HepG2 (cell line): Measurements from ENCODE around the gene TAC3. TPM values are rescaled to one million over a fixed set of nuclear protein-coding genes. Genes with fewer than 3 reads are reported as not detected.

Source experiments
- ATAC-seq: fragments of 200-7000 bp; cut with Tn5 transposase; 3 replicates; pipeline ENCODE4 v1.9.1; 2020; ENCODE audit warnings: mild to moderate bottlenecking, moderate library complexity
- BruUV-seq: library from RNA; stranded (reverse); fragments of 400-500 nt; replicated peaks from 2 replicates; lab custom pipeline; 2021; lab: Mats Ljungman, UMichigan
- CTCF ChIA-PET: fragments of 300-600 bp; formaldehyde crosslinking; extraction: SDS; loops from one replicate; lab custom pipeline; 2021; ENCODE audit warnings: low total read pairs, inconsistent platforms, low intra/inter-chr PET ratio; lab: Yijun Ruan, JAX
- POLR2A ChIA-PET: fragments of 350-600 bp; sonication (Branson Sonifier 250); formaldehyde crosslinking; loops from one replicate; lab custom pipeline; 2020; ENCODE audit warnings: antibody characterized with exemption, inconsistent platforms; lab: Yijun Ruan, JAX
- DNase-seq: peaks from one replicate; pipeline ENCODE4 v3.0.0-alpha.2; 2015; ENCODE audit warnings: low spot score
- FAIRE-seq: peaks from 3 replicates; lab custom pipeline; 2011; peaks lifted over from hg19 to GRCh38; lab: Jason Lieb, UNC
- H2AFZ ChIP-seq: one replicate; pipeline ENCODE4 v1.6.1; 2011; ENCODE audit warnings: low read length, inconsistent platforms
- H3K27ac ChIP-seq: fragments of 300-600 bp; 3 replicates; pipeline ENCODE4 v1.8.0; 2011; ENCODE audit warnings: mixed run types, mild to moderate bottlenecking, mixed read lengths, low read length, inconsistent platforms; ENCODE audit not compliant: insufficient read depth; ENCODE audit errors: extremely low read length
- H3K27me3 ChIP-seq, 2 experiments: fragments of 200-600 bp in 1 of 2; 2 replicates in 1 of 2; 3 replicates in 1 of 2; pipeline versions ENCODE4 v1.6.0 to v1.8.0; 2011; ENCODE audit warnings: low read length in 2 of 2, mild to moderate bottlenecking in 2 of 2, moderate library complexity in 2 of 2, inconsistent platforms in 1 of 2; ENCODE audit not compliant: insufficient read depth in 2 of 2, control insufficient read depth in 1 of 2
- H3K36me3 ChIP-seq, 2 experiments: fragments of 200-600 bp in 1 of 2; replicated peaks in 1 of 2; 2 replicates in 1 of 2; 3 replicates in 1 of 2; pipeline versions ENCODE4 v1.5.1 to v1.8.0; 2011; ENCODE audit warnings: low read length in 2 of 2, inconsistent platforms in 1 of 2; ENCODE audit not compliant: insufficient read depth in 2 of 2, control insufficient read depth in 1 of 2
- H3K4me1 ChIP-seq: 2 replicates; pipeline ENCODE4 v1.5.1; 2012; ENCODE audit warnings: low read length, inconsistent platforms; ENCODE audit not compliant: insufficient read depth
- H3K4me2 ChIP-seq: 2 replicates; pipeline ENCODE4 v1.6.0; 2011; ENCODE audit warnings: low read depth, low read length, inconsistent platforms
- H3K4me3 ChIP-seq, 3 experiments: fragments of 200-600 bp in 1 of 3; sonication (generic), shearing (Covaris generic) in 1 of 3; replicated peaks in 1 of 3; 2 replicates each; pipeline ENCODE4 v1.5.1; 2011 to 2016; ENCODE audit warnings: low read length in 3 of 3, inconsistent platforms in 2 of 3, low read depth in 2 of 3, mild to moderate bottlenecking in 2 of 3, control low read depth in 1 of 3, mixed read lengths in 1 of 3; ENCODE audit not compliant: insufficient read depth in 1 of 3
- H3K79me2 ChIP-seq: one replicate; pipeline ENCODE4 v1.6.1; 2011; ENCODE audit warnings: low read length, inconsistent platforms; ENCODE audit not compliant: insufficient read depth
- H3K9ac ChIP-seq: 2 replicates; pipeline ENCODE4 v1.6.0; 2011; ENCODE audit warnings: mild to moderate bottlenecking, low read depth, low read length, inconsistent platforms; ENCODE audit not compliant: insufficient read depth
- H3K9me3 ChIP-seq: 2 replicates; pipeline ENCODE4 v1.5.1; 2012; ENCODE audit warnings: mild to moderate bottlenecking, low read length
- H4K20me1 ChIP-seq: 2 replicates; pipeline ENCODE4 v1.6.0; 2011; ENCODE audit warnings: inconsistent platforms, mild to moderate bottlenecking, low read length, moderate library complexity; ENCODE audit not compliant: insufficient read depth
- CTCF ChIP-seq: sonication (generic); formaldehyde crosslinking; IDR thresholded peaks from 2 replicates; pipeline ENCODE4 v1.5.0; 2020; ENCODE audit warnings: mild to moderate bottlenecking, missing genetic modification reagents, moderate library complexity
- E2F1 ChIP-seq: sonication (generic); formaldehyde crosslinking; IDR thresholded peaks from 2 replicates; pipeline ENCODE4 v1.5.0; 2020; ENCODE audit warnings: missing genetic modification reagents
- HCFC1 ChIP-seq: fragments of 150-350 bp; IDR thresholded peaks from 2 replicates; pipeline ENCODE4 v1.6.1; 2014; ENCODE audit warnings: low read depth, low read length
- HMGXB4 ChIP-seq, 2 experiments: sonication (generic) in 1 of 2; formaldehyde crosslinking in 1 of 2; IDR thresholded peaks; 2 replicates each; pipeline versions ENCODE4 v1.4.0 to v1.6.1; 2018 to 2020; ENCODE audit warnings: missing genetic modification reagents in 2 of 2, borderline replicate concordance in 1 of 2, low read depth in 1 of 2, mild to moderate bottlenecking in 1 of 2, missing biosample characterization in 1 of 2
- LCORL ChIP-seq, 2 experiments: fragments of 450-650 bp in 1 of 2; sonication (generic) in 1 of 2; formaldehyde crosslinking in 1 of 2; IDR thresholded peaks; 2 replicates each; pipeline versions ENCODE4 v1.5.0 to v1.6.1; 2017 to 2020; ENCODE audit warnings: antibody characterized with exemption in 1 of 2, missing genetic modification reagents in 1 of 2
- PCBP2 ChIP-seq: fragments of 200-400 bp; formaldehyde crosslinking; optimal IDR thresholded peaks from 2 replicates; pipeline ENCODE3; 2018; ENCODE audit warnings: low read length, low read depth; ENCODE audit not compliant: poor library complexity, severe bottlenecking
- RAD21 ChIP-seq: fragments of 450-650 bp; formaldehyde crosslinking; IDR thresholded peaks from 2 replicates; pipeline ENCODE4 v1.5.0; 2020; ENCODE audit warnings: mild to moderate bottlenecking
- SIX4 ChIP-seq: sonication (generic); formaldehyde crosslinking; IDR thresholded peaks from 2 replicates; pipeline ENCODE4 v1.4.0; 2020; ENCODE audit warnings: missing genetic modification reagents
- SMC3 ChIP-seq: IDR thresholded peaks from 2 replicates; pipeline ENCODE4 v1.6.1; 2011; ENCODE audit warnings: low read length, improper control_type of control experiment
- STAG1 ChIP-seq: sonication (generic); formaldehyde crosslinking; IDR thresholded peaks from 2 replicates; pipeline ENCODE4 v1.4.0; 2020; ENCODE audit warnings: missing genetic modification reagents
- STAT5B ChIP-seq: sonication (generic); formaldehyde crosslinking; IDR thresholded peaks from 2 replicates; pipeline ENCODE4 v1.4.0; 2020; ENCODE audit warnings: missing genetic modification reagents
- ZKSCAN1 ChIP-seq: fragments of 150-350 bp; IDR thresholded peaks from 2 replicates; pipeline ENCODE4 v1.6.1; 2014; ENCODE audit warnings: low read length
- ZNF274 ChIP-seq: sonication (generic); formaldehyde crosslinking; IDR thresholded peaks from 2 replicates; pipeline ENCODE4 v1.5.1; 2020; ENCODE audit warnings: mild to moderate bottlenecking, missing genetic modification reagents
- ZNF329 ChIP-seq: sonication (generic); formaldehyde crosslinking; IDR thresholded peaks from 2 replicates; pipeline ENCODE4 v1.9.0; 2021; ENCODE audit warnings: low read depth, mild to moderate bottlenecking, missing genetic modification reagents
- ZNF550 ChIP-seq: sonication (generic); formaldehyde crosslinking; IDR thresholded peaks from 2 replicates; pipeline ENCODE4 v1.4.0; 2020; ENCODE audit warnings: mild to moderate bottlenecking, missing genetic modification reagents, borderline replicate concordance
- ZNF576 ChIP-seq: sonication (generic); formaldehyde crosslinking; IDR thresholded peaks from 2 replicates; pipeline ENCODE4 v1.4.0; 2020; ENCODE audit warnings: mild to moderate bottlenecking, missing genetic modification reagents
- ZNF639 ChIP-seq: conservative IDR thresholded peaks from 2 replicates; pipeline ENCODE4 v1.6.1; 2018; ENCODE audit warnings: missing genetic modification reagents
- ZSCAN20 ChIP-seq: sonication (generic); formaldehyde crosslinking; IDR thresholded peaks from 2 replicates; pipeline ENCODE4 v1.4.0; 2020; ENCODE audit warnings: missing genetic modification reagents, mild to moderate bottlenecking, borderline replicate concordance
- ZSCAN29 ChIP-seq: sonication (generic); formaldehyde crosslinking; conservative IDR thresholded peaks from 2 replicates; pipeline ENCODE4 v1.4.0; 2020; ENCODE audit warnings: mild to moderate bottlenecking, missing genetic modification reagents
- in situ Hi-C: cut with HindIII; loops from 2 replicates; pipeline ENCODE4 v1.10.0; 2017; ENCODE audit warnings: low pct_unique_long_range_greater_than_20kb; ENCODE audit not compliant: extremely low pct_ligation_motif_present
- intact Hi-C: fragments of 100-400 bp; cut with micrococcal nuclease; formaldehyde crosslinking; loops from one replicate; pipeline ENCODE4 v1.10.0; 2022; ENCODE audit not compliant: unreplicated experiment
- polyA plus RNA-seq, 8 experiments: library from polyadenylated mRNA; depleted of rRNA in 3 of 8; stranded (reverse) in 7 of 8; unstranded in 1 of 8; fragments of >200 nt; fragmentation: Illumina TruSeq in 4 of 8; extraction: Trizol in 4 of 8; gene quantifications; 2 replicates each; pipeline versions ENCODE4 v1.2.1 to v1.2.3, GENCODE V29; 2011 to 2016; ENCODE audit warnings: low read depth in 4 of 8, missing spikeins in 1 of 8, mixed read lengths in 1 of 8; ENCODE audit not compliant: insufficient read depth in 1 of 8
- total RNA-seq, 5 experiments: library from RNA; depleted of rRNA; stranded (reverse); fragments of >200 nt; fragmentation: Illumina TruSeq; extraction: Trizol; gene quantifications; 2 replicates each; pipeline ENCODE4 v1.2.3, GENCODE V29; 2016; ENCODE audit warnings: low read depth in 1 of 5

The TAC3 gene
- total and polyA plus RNA-seq, 2 of the 13 experiments (the other 11 are each of a cell fraction or from before 2014, with no cell fraction given): 0.13 to 0.15 TPM

DNA sequence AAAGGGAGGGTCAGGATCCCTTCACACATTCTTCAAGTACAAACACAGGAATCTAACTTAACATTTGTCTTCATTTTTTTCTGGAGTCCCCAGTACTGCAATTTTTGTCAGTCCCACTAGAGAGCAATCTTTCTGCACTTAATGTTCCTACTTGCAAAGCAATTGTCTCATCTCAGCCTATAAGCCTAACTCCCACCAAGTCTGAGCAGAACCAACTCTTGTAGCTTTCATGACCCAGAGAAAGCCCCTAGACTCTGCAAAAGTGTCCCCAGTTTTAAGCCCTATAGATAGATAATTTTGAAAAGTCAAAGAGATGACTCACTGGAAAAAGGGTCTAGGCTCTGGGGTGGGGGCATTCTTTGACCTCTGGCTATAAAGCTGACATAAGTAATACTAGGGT is 8.2 kb downstream of the TAC3 start:
- H3K4me1 ChIP-seq: peaks cover 42% of the 10 kb centered on the region
- no peaks in the 10 kb centered on the region for H3K9me3 ChIP-seq
- ChIA-PET CTCF (interaction anchor here (1.1 to 4.6 kb wide), 3 partner anchors 54 to 104 kb away, joined by 3 to 72 read pairs (median 4); no protein-coding TSS in a partner anchor), POLR2A (interaction anchor here (1.1 to 1.7 kb wide), 2 partner anchors 10 to 41 kb away, joined by 5 to 7 read pairs; no protein-coding TSS in a partner anchor)
- TF ChIP-seq HCFC1: no peak
- no peak for TF ChIP-seq ZSCAN29
- peak; percentile 77 for TF ChIP-seq STAG1 (CRISPR knock-in tag)
- no peak for TF ChIP-seq ZNF550 (CRISPR knock-in tag)
- no peak for TF ChIP-seq ZKSCAN1
- no peak for TF ChIP-seq PCBP2
- TF ChIP-seq ZNF576: no peak
- TF ChIP-seq SMC3: peak; percentile 43; the same call in 1 of the 2 replicates
- TF ChIP-seq ZNF329 (CRISPR knock-in tag): no peak
- TF ChIP-seq ZNF274 (CRISPR knock-in tag): no peak
- TF ChIP-seq SIX4: no peak
- peak; percentile 79 for TF ChIP-seq CTCF
- no peak for TF ChIP-seq LCORL (IDR thresholded peaks at IDR 0.05)
- TF ChIP-seq LCORL (CRISPR knock-in tag; IDR thresholded peaks at IDR 0.05): peak; percentile 5; the same call in 1 of the 2 replicates
- no peak for TF ChIP-seq ZSCAN20 (CRISPR knock-in tag)
- peak; percentile 46; the same call in 1 of the 2 replicates for TF ChIP-seq RAD21
- no peak for TF ChIP-seq STAT5B (CRISPR knock-in tag)
- no peak for TF ChIP-seq HMGXB4 (CRISPR knock-in tag; IDR thresholded peaks at IDR 0.05; ENCODE audit: borderline replicate concordance in 1 of 2, low read depth in 1 of 2)
- TF ChIP-seq E2F1: no peak
- TF ChIP-seq ZNF639 (CRISPR knock-in tag): no peak
- intact Hi-C loops: loop anchor here (1.0 to 2.0 kb wide), 2 partner anchors 54 to 105 kb away; no protein-coding TSS in a partner anchor
- H2AFZ ChIP-seq: no peak overlapping the region
- peak; percentile 59 for DNase-seq
- peak; percentile 49 for ATAC-seq
- H3K79me2 ChIP-seq: peaks cover 14% of the 10 kb centered on the region
- peaks cover 3 to 9% of the 10 kb centered on the region in 2 experiments; a peak in 3 of 5 replicates for H3K27me3 ChIP-seq
- H3K36me3 ChIP-seq: peaks cover 6 to 16% of the 10 kb centered on the region in 2 experiments
- H3K4me2 ChIP-seq: peak overlapping the region; percentile 66; the same call in 1 of the 2 replicates
- H3K4me3 ChIP-seq: no peak overlapping the region
- H4K20me1 ChIP-seq: no peaks in the 10 kb centered on the region
- H3K9ac ChIP-seq: no peak overlapping the region
- no peak overlapping the region for H3K27ac ChIP-seq
- no TSS peak for BruUV-seq
- peak; percentile 85 for FAIRE-seq
- in situ Hi-C loops: loop anchor here (5.0 kb wide), 2 partner anchors 44 to 104 kb away; partner anchors contain the start of genes MYO1A and STAT6
